K562 (cell line): ENCODE measurements around the gene CHMP1A. TPM values are rescaled to one million over a fixed set of nuclear protein-coding genes. Genes with fewer than 3 reads are reported as not detected.

Experiments
- ARHGAP35 ChIP-seq: fragments of 450-650 bp; IDR thresholded peaks from 2 replicates; pipeline ENCODE4 v1.6.1; 2018; ENCODE audit not compliant: partially characterized antibody
- BRF1 ChIP-seq: IDR thresholded peaks from 3 replicates; pipeline ENCODE4 v1.6.1; 2011; ENCODE audit warnings: borderline replicate concordance, mild to moderate bottlenecking; ENCODE audit not compliant: insufficient read length; ENCODE audit errors: extremely low read depth
- ELF1 ChIP-seq: fragments of 200-800 bp; sonication (Bioruptor generic); IDR thresholded peaks from 2 replicates; pipeline ENCODE4 v1.6.1; 2016; ENCODE audit warnings: missing genetic modification characterization, missing compliant biosample characterization
- EP400 ChIP-seq: fragments of 450-650 bp; IDR thresholded peaks from 2 replicates; pipeline ENCODE4 v1.6.1; 2017; ENCODE audit warnings: antibody characterized with exemption, mild to moderate bottlenecking, moderate library complexity
- MED1 ChIP-seq: sonication (generic); formaldehyde crosslinking; IDR thresholded peaks from 2 replicates; pipeline ENCODE4 v1.8.1; 2023; ENCODE audit warnings: missing genetic modification reagents, borderline replicate concordance
- NUFIP1 ChIP-seq: fragments of 450-650 bp; IDR thresholded peaks from 2 replicates; pipeline ENCODE4 v1.6.1; 2018; ENCODE audit not compliant: partially characterized antibody
- PHF8 ChIP-seq: fragments of 200-600 bp; sonication (generic); IDR thresholded peaks from 2 replicates; pipeline ENCODE4 v1.6.1; 2012; ENCODE audit warnings: mixed run types, mild to moderate bottlenecking, inconsistent platforms, low read length, moderate library complexity, borderline replicate concordance
- POLR2A ChIP-seq: fragments of 450-650 bp; conservative IDR thresholded peaks from 2 replicates; pipeline ENCODE4 v1.6.1; 2016
- POLR3A ChIP-seq: IDR thresholded peaks from 2 replicates; pipeline ENCODE4 v1.6.1; 2011; ENCODE audit warnings: borderline replicate concordance, mild to moderate bottlenecking, moderate library complexity; ENCODE audit not compliant: insufficient read length, insufficient read depth; ENCODE audit errors: extremely low read depth
- RFX1 ChIP-seq: fragments of 450-650 bp; IDR thresholded peaks from 2 replicates; pipeline ENCODE4 v1.6.1; 2016; ENCODE audit warnings: mild to moderate bottlenecking, moderate library complexity
- SP2 ChIP-seq: IDR thresholded peaks from 2 replicates; pipeline ENCODE4 v1.6.1; 2011; ENCODE audit warnings: mild to moderate bottlenecking, low read depth, low read length, moderate library complexity; ENCODE audit not compliant: poor library complexity, severe bottlenecking; ENCODE audit errors: extremely low read depth
- SREBF1 ChIP-seq: fragments of 150-350 bp; IDR thresholded peaks from 2 replicates; pipeline ENCODE4 v1.6.1; 2014; ENCODE audit warnings: antibody characterized with exemption, low read depth, low read length, borderline replicate concordance
- SRSF7 ChIP-seq: fragments of 200-400 bp; formaldehyde crosslinking; optimal IDR thresholded peaks from 2 replicates; pipeline ENCODE3; 2017; ENCODE audit warnings: mild to moderate bottlenecking, low read depth, low read length
- SUPT5H ChIP-seq: fragments of 450-650 bp; IDR thresholded peaks from 2 replicates; pipeline ENCODE4 v1.6.1; 2016
- TOE1 ChIP-seq, 2 experiments: fragments of 450-650 bp in 1 of 2; sonication (generic) in 1 of 2; formaldehyde crosslinking in 1 of 2; IDR thresholded peaks; 2 replicates each; pipeline versions ENCODE4 v1.7.1 to v1.8.0; 2016 to 2022; ENCODE audit warnings: borderline replicate concordance in 2 of 2, mild to moderate bottlenecking in 2 of 2, antibody characterized with exemption in 1 of 2, inconsistent platforms in 1 of 2, low read depth in 1 of 2, missing genetic modification reagents in 1 of 2, moderate library complexity in 1 of 2
- ZNF121 ChIP-seq: sonication (generic); formaldehyde crosslinking; conservative IDR thresholded peaks from 2 replicates; pipeline ENCODE4 v1.8.0; 2022; ENCODE audit warnings: missing genetic modification reagents
- polyA plus RNA-seq, 8 experiments: library from polyadenylated mRNA; depleted of rRNA in 4 of 8; stranded (reverse) in 5 of 8; unstranded in 3 of 8; fragments of >200 nt; fragmentation: Nextera tagmentation in 2 of 8; fragmentation: Illumina TruSeq in 1 of 8; extraction: Ambion mirVana in 2 of 8; extraction: Trizol in 1 of 8; gene quantifications; 2 replicates each; pipeline versions ENCODE4 v1.2.1 to v1.2.3, GENCODE V29; 2011 to 2014; ENCODE audit warnings: inconsistent platforms in 1 of 8, missing spikeins in 1 of 8
- total RNA-seq, 7 experiments: library from RNA; depleted of rRNA in 6 of 7; stranded (reverse); fragments of >200 nt in 6 of 7; fragmentation: Illumina TruSeq in 2 of 7; extraction: Trizol in 2 of 7; gene quantifications; 2 replicates each; pipeline versions ENCODE4 v1.2.1 to v1.2.3, GENCODE V29; 2011 to 2021; ENCODE audit warnings: low replicate concordance in 1 of 7
- TF ChIP-seq, protein P1 (sequence below): fragments of 450-650 bp; IDR thresholded peaks from 2 replicates; pipeline ENCODE4 v1.6.1; 2014; ENCODE audit warnings: low read depth, mild to moderate bottlenecking, moderate library complexity, borderline replicate concordance
- TF ChIP-seq, protein P2 (sequence below): IDR thresholded peaks from 2 replicates; pipeline ENCODE4 v1.6.1; 2011; ENCODE audit not compliant: insufficient read length; ENCODE audit errors: extremely low read depth
- TF ChIP-seq, protein P3 (sequence below): sonication (generic); formaldehyde crosslinking; IDR thresholded peaks from 2 replicates; pipeline ENCODE4 v1.5.0; 2020; ENCODE audit warnings: missing genetic modification reagents
- TF ChIP-seq, protein P4 (sequence below): IDR thresholded peaks from 2 replicates; pipeline ENCODE4 v1.6.1; 2011; ENCODE audit warnings: borderline replicate concordance, low read depth, mild to moderate bottlenecking, moderate library complexity, low read length; ENCODE audit not compliant: insufficient read depth, poor library complexity, severe bottlenecking
- TF ChIP-seq, protein P5 (sequence below): sonication (generic); formaldehyde crosslinking; IDR thresholded peaks from 2 replicates; pipeline ENCODE4 v1.8.1; 2023; ENCODE audit warnings: mild to moderate bottlenecking, missing genetic modification reagents

The CHMP1A gene
- total and polyA plus RNA-seq, 9 of the 15 experiments (the other 6 are each of a cell fraction or from before 2014, with no cell fraction given) = 0.83 to 79.9 (median 45.2) TPM

DNA sequence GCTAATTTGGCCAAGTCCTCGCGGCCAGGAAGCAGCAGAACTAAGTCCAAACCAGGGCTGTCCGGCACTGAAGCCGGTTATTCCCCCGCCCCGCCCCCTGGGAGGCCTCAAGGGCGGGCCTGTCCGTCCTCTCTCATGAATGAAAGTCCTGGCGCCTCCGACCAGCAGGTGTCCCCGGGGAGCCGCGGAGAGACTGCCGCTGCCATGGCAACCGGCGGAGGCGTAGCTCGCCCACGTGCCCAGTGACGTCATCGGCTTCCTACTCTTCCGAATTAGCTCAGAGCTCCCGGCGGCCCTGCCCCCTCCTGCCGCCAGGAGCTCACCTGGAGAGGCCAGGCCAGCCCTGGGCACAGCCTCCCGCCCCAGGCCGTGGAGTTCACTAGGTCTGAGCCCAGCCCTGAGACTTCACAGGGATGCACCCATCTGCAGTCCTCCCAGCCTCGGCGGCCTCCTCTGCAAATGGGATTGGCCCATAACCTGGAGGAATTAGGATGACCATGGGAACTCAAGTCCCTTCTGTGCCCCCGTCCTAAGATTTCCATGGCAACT, 42.7 kb upstream of the CHMP1A start (continued):
- TF ChIP-seq ELF1 (tag) (peak; percentile 59), BRF1 (no peak), NUFIP1 (no peak), RFX1 (peak; percentile 99), SUPT5H (no peak), TOE1 (IDR thresholded peaks at IDR 0.05; ENCODE audit: borderline replicate concordance) (peak; percentile 43; the same call in 1 of the 2 replicates), TOE1 (CRISPR knock-in tag; IDR thresholded peaks at IDR 0.05; ENCODE audit: borderline replicate concordance, low read depth) (no peak), ZNF121 (no peak), EP400 (peak; percentile 56), MED1 (CRISPR knock-in tag) (no peak), POLR3A (no peak), SREBF1 (no peak), ARHGAP35 (no peak), SP2 (no peak), POLR2A (no peak; the same call in 1 of the 2 replicates), PHF8 (no peak), SRSF7 (no peak)
- TF ChIP-seq, protein P1, sequence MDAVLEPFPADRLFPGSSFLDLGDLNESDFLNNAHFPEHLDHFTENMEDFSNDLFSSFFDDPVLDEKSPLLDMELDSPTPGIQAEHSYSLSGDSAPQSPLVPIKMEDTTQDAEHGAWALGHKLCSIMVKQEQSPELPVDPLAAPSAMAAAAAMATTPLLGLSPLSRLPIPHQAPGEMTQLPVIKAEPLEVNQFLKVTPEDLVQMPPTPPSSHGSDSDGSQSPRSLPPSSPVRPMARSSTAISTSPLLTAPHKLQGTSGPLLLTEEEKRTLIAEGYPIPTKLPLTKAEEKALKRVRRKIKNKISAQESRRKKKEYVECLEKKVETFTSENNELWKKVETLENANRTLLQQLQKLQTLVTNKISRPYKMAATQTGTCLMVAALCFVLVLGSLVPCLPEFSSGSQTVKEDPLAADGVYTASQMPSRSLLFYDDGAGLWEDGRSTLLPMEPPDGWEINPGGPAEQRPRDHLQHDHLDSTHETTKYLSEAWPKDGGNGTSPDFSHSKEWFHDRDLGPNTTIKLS = no peak
- TF ChIP-seq, protein P2, sequence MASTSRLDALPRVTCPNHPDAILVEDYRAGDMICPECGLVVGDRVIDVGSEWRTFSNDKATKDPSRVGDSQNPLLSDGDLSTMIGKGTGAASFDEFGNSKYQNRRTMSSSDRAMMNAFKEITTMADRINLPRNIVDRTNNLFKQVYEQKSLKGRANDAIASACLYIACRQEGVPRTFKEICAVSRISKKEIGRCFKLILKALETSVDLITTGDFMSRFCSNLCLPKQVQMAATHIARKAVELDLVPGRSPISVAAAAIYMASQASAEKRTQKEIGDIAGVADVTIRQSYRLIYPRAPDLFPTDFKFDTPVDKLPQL = no peak
- TF ChIP-seq, protein P3, sequence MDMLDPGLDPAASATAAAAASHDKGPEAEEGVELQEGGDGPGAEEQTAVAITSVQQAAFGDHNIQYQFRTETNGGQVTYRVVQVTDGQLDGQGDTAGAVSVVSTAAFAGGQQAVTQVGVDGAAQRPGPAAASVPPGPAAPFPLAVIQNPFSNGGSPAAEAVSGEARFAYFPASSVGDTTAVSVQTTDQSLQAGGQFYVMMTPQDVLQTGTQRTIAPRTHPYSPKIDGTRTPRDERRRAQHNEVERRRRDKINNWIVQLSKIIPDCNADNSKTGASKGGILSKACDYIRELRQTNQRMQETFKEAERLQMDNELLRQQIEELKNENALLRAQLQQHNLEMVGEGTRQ (CRISPR knock-in tag) = peak; percentile 99
- TF ChIP-seq, protein P4, sequence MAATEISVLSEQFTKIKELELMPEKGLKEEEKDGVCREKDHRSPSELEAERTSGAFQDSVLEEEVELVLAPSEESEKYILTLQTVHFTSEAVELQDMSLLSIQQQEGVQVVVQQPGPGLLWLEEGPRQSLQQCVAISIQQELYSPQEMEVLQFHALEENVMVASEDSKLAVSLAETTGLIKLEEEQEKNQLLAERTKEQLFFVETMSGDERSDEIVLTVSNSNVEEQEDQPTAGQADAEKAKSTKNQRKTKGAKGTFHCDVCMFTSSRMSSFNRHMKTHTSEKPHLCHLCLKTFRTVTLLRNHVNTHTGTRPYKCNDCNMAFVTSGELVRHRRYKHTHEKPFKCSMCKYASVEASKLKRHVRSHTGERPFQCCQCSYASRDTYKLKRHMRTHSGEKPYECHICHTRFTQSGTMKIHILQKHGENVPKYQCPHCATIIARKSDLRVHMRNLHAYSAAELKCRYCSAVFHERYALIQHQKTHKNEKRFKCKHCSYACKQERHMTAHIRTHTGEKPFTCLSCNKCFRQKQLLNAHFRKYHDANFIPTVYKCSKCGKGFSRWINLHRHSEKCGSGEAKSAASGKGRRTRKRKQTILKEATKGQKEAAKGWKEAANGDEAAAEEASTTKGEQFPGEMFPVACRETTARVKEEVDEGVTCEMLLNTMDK = no peak
- TF ChIP-seq, protein P5, sequence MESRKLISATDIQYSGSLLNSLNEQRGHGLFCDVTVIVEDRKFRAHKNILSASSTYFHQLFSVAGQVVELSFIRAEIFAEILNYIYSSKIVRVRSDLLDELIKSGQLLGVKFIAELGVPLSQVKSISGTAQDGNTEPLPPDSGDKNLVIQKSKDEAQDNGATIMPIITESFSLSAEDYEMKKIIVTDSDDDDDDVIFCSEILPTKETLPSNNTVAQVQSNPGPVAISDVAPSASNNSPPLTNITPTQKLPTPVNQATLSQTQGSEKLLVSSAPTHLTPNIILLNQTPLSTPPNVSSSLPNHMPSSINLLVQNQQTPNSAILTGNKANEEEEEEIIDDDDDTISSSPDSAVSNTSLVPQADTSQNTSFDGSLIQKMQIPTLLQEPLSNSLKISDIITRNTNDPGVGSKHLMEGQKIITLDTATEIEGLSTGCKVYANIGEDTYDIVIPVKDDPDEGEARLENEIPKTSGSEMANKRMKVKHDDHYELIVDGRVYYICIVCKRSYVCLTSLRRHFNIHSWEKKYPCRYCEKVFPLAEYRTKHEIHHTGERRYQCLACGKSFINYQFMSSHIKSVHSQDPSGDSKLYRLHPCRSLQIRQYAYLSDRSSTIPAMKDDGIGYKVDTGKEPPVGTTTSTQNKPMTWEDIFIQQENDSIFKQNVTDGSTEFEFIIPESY (CRISPR knock-in tag) = peak; percentile 53; the same call in 1 of the 2 replicates
